Fibroblast of lung (primary cell): ENCODE measurements around the gene GPSM1. TPM values are rescaled to one million over a fixed set of nuclear protein-coding genes. Genes with fewer than 3 reads are reported as not detected.

Source experiments
- DNase-seq, 2 donors: peaks; one replicate each; pipeline versions ENCODE4 v3.0.0 to v3.0.0-alpha.2; 2010; ENCODE audit warnings: low read depth in 2 of 2
- H2AFZ ChIP-seq: 2 replicates; pipeline ENCODE4 v1.5.1; 2012; ENCODE audit warnings: low read length, control low read depth, inconsistent platforms
- H3K27ac ChIP-seq: 2 replicates; pipeline ENCODE4 v1.5.1; 2011; ENCODE audit warnings: low read length, control low read depth; ENCODE audit not compliant: insufficient read depth
- H3K27me3 ChIP-seq: 2 replicates; pipeline ENCODE4 v1.5.1; 2011; ENCODE audit warnings: mild to moderate bottlenecking, low read length; ENCODE audit not compliant: control insufficient read depth, insufficient read depth
- H3K36me3 ChIP-seq: 2 replicates; pipeline ENCODE4 v1.5.1; 2011; ENCODE audit warnings: low read length; ENCODE audit not compliant: control insufficient read depth, insufficient read depth
- H3K4me1 ChIP-seq: 2 replicates; pipeline ENCODE4 v1.5.1; 2011; ENCODE audit warnings: low read length; ENCODE audit not compliant: control insufficient read depth, insufficient read depth; ENCODE audit errors: extremely low read depth
- H3K4me2 ChIP-seq: 2 replicates; pipeline ENCODE4 v1.5.1; 2011; ENCODE audit warnings: low read length, control low read depth; ENCODE audit not compliant: insufficient read depth; ENCODE audit errors: extremely low read depth
- H3K4me3 ChIP-seq, 4 experiments: fragments of 200-600 bp in 1 of 4; sonication (generic) in 1 of 4; replicated peaks in 1 of 4; 2 replicates each; pipeline ENCODE4 v1.5.1; 2011 to 2016; ENCODE audit warnings: low read length in 4 of 4, low read depth in 3 of 4, mild to moderate bottlenecking in 3 of 4, control low read depth in 2 of 4, inconsistent platforms in 1 of 4, mixed read lengths in 1 of 4; ENCODE audit not compliant: insufficient read depth in 1 of 4; ENCODE audit errors: control extremely low read depth in 1 of 4
- H3K79me2 ChIP-seq: 2 replicates; pipeline ENCODE4 v1.5.1; 2012; ENCODE audit warnings: mild to moderate bottlenecking, low read length, inconsistent platforms; ENCODE audit not compliant: control insufficient read depth, insufficient read depth
- H3K9ac ChIP-seq: 2 replicates; pipeline ENCODE4 v1.5.1; 2011; ENCODE audit warnings: mild to moderate bottlenecking, low read length, control low read depth; ENCODE audit not compliant: insufficient read depth
- H3K9me3 ChIP-seq: 2 replicates; pipeline ENCODE4 v1.5.1; 2012; ENCODE audit warnings: low read depth, low read length; ENCODE audit not compliant: control insufficient read depth, insufficient read depth
- H4K20me1 ChIP-seq: 2 replicates; pipeline ENCODE4 v1.5.1; 2011; ENCODE audit warnings: low read length; ENCODE audit not compliant: control insufficient read depth, insufficient read depth; ENCODE audit errors: extremely low read depth
- EZH2 ChIP-seq: IDR thresholded peaks from 2 replicates; pipeline ENCODE4 v1.5.1; 2012; ENCODE audit warnings: low read length, control low read depth, mild to moderate bottlenecking; ENCODE audit errors: missing control alignments
- polyA plus RNA-seq, 2 donors: library from polyadenylated mRNA; depleted of rRNA in 1 of 2; stranded (reverse) in 1 of 2; unstranded in 1 of 2; fragments of >200 nt; gene quantifications; 2 replicates each; pipeline ENCODE4 v1.2.1, GENCODE V29; 2011 to 2012; ENCODE audit warnings: missing spikeins in 1 of 2
- total RNA-seq: library from RNA; depleted of rRNA; stranded (reverse); fragments of >200 nt; gene quantifications from 2 replicates; pipeline ENCODE4 v1.2.1, GENCODE V29; 2014
- TF ChIP-seq, protein P1 (sequence below), 2 donors: IDR thresholded peaks in 1 of 2; conservative IDR thresholded peaks in 1 of 2; 1 replicate in 1 of 2; 2 replicates in 1 of 2; pipeline ENCODE4 v1.5.1; 2011 to 2012; ENCODE audit warnings: low read length in 2 of 2, control low read depth in 1 of 2, inconsistent platforms in 1 of 2, low read depth in 1 of 2, mild to moderate bottlenecking in 1 of 2

Gene GPSM1
- total and polyA plus RNA-seq, 2 donors (not counting 1 experiment from before 2014, with no cell fraction given), result 15.8 to 60.3 TPM

DNA sequence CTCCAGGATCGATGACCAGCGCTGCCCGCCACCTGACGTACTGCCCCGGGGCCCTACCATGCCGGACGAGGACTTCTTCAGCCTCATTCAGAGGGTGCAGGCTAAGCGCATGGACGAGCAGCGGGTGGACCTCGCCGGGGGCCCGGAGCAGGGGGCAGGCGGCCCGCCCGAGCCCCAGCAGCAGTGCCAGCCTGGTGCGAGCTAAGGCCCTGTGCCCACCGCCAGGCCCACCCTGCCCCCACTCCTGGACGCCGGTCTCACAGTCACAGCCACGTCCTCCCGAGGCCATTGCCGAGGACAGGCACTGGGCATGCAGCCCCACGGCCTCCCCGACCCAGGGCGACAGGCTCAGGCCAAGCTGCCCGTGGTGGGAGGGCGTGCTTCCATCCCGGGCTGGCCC is 30.7 kb downstream of the GPSM1 start:
- no peaks in the 10 kb centered on the region for H3K27me3 ChIP-seq
- H3K36me3 ChIP-seq, result peaks cover 29% of the 10 kb centered on the region
- TF ChIP-seq, protein P1, sequence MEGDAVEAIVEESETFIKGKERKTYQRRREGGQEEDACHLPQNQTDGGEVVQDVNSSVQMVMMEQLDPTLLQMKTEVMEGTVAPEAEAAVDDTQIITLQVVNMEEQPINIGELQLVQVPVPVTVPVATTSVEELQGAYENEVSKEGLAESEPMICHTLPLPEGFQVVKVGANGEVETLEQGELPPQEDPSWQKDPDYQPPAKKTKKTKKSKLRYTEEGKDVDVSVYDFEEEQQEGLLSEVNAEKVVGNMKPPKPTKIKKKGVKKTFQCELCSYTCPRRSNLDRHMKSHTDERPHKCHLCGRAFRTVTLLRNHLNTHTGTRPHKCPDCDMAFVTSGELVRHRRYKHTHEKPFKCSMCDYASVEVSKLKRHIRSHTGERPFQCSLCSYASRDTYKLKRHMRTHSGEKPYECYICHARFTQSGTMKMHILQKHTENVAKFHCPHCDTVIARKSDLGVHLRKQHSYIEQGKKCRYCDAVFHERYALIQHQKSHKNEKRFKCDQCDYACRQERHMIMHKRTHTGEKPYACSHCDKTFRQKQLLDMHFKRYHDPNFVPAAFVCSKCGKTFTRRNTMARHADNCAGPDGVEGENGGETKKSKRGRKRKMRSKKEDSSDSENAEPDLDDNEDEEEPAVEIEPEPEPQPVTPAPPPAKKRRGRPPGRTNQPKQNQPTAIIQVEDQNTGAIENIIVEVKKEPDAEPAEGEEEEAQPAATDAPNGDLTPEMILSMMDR (conservative IDR thresholded peaks at IDR 0.05 in 1 of 2, IDR thresholded peaks at IDR 0.05 in 1 of 2; ENCODE audit: low read depth in 1 of 2, low read length in 2 of 2), result no peak
- TF ChIP-seq EZH2, result no peak
- no peaks in the 10 kb centered on the region for H3K79me2 ChIP-seq
- no peak overlapping the region for H3K4me3 ChIP-seq
- no peak overlapping the region for H2AFZ ChIP-seq
- H3K9me3 ChIP-seq, result no peaks in the 10 kb centered on the region
- H3K9ac ChIP-seq, result no peak overlapping the region
- H3K4me2 ChIP-seq, result no peak overlapping the region
- H4K20me1 ChIP-seq, result no peaks in the 10 kb centered on the region
- peaks cover 25% of the 10 kb centered on the region for H3K4me1 ChIP-seq
- H3K27ac ChIP-seq, result no peak overlapping the region
- no peak for DNase-seq

GRCh38 chr9:136358888-136359287 is 31.5 kb downstream of the GPSM1 start:
- Histone ChIP-seq H3K9me3 (no peaks in the 10 kb centered on the region), H4K20me1 (no peaks in the 10 kb centered on the region), H3K9ac (no peak overlapping the region), H3K27me3 (no peaks in the 10 kb centered on the region), H3K27ac (no peak overlapping the region), H3K4me3 (no peak overlapping the region), H3K36me3 (peaks cover 28% of the 10 kb centered on the region), H3K4me1 (peaks cover 25% of the 10 kb centered on the region), H3K79me2 (no peaks in the 10 kb centered on the region), H2AFZ (no peak overlapping the region), H3K4me2 (no peak overlapping the region)
- DNase-seq, result no peak
- TF ChIP-seq EZH2, result no peak
- TF ChIP-seq, protein P1 (conservative IDR thresholded peaks at IDR 0.05 in 1 of 2, IDR thresholded peaks at IDR 0.05 in 1 of 2; ENCODE audit: low read depth in 1 of 2, low read length in 2 of 2), result no peak

GRCh38 chr9:136359774-136360718 is 32.7 kb downstream of the GPSM1 start:
- no peaks in the 10 kb centered on the region for H3K9me3 ChIP-seq
- H4K20me1 ChIP-seq, result no peaks in the 10 kb centered on the region
- no peaks in the 10 kb centered on the region for H3K79me2 ChIP-seq
- TF ChIP-seq, protein P1 (conservative IDR thresholded peaks at IDR 0.05 in 1 of 2, IDR thresholded peaks at IDR 0.05 in 1 of 2; ENCODE audit: low read depth in 1 of 2, low read length in 2 of 2), result no peak
- TF ChIP-seq EZH2, result no peak
- H2AFZ ChIP-seq, result no peak overlapping the region
- DNase-seq, result no peak
- H3K4me2 ChIP-seq, result no peak overlapping the region
- H3K27ac ChIP-seq, result no peak overlapping the region
- no peaks in the 10 kb centered on the region for H3K27me3 ChIP-seq
- peaks cover 21% of the 10 kb centered on the region for H3K4me1 ChIP-seq
- no peak overlapping the region for H3K9ac ChIP-seq
- H3K4me3 ChIP-seq, result no peak overlapping the region
- H3K36me3 ChIP-seq, result peaks cover 28% of the 10 kb centered on the region
